Neural progenitor cell (in vitro differentiated cells): ENCODE results near the gene SMARCA4. TPM values are rescaled to one million over a fixed set of nuclear protein-coding genes. Genes with fewer than 3 reads are reported as not detected.
"Not testable (repeated sequence)": the region's sequence is repeated elsewhere in the genome, so short reads cannot be mapped to it uniquely, and the experiment has no call there.

Experiments
- DNase-seq: peaks from one replicate; pipeline ENCODE4 v3.0.0-alpha.2; 2016; ENCODE audit warnings: low spot score
- H2AFZ ChIP-seq: fragments of 200-600 bp; sonication (generic); replicated peaks from 2 replicates; pipeline ENCODE4 v1.6.1; 2016; ENCODE audit warnings: antibody characterized with exemption
- H3F3A ChIP-seq: fragments of 200-600 bp; sonication (generic); 2 replicates; pipeline ENCODE4 v1.6.1; 2016; ENCODE audit warnings: antibody characterized with exemption, low read depth
- H3K27ac ChIP-seq: fragments of 200-600 bp; sonication (generic); 2 replicates; pipeline ENCODE4 v1.5.1; 2016; ENCODE audit warnings: mild to moderate bottlenecking
- H3K27me3 ChIP-seq: fragments of 200-600 bp; sonication (generic); 2 replicates; pipeline ENCODE4 v1.6.1; 2016; ENCODE audit warnings: mild to moderate bottlenecking, moderate library complexity
- H3K36me3 ChIP-seq: fragments of 200-600 bp; sonication (generic); 2 replicates; pipeline ENCODE4 v1.5.1; 2016
- H3K4me1 ChIP-seq: fragments of 200-600 bp; sonication (generic); 2 replicates; pipeline ENCODE4 v1.6.1; 2016; ENCODE audit warnings: mixed run types
- H3K4me2 ChIP-seq: fragments of 200-600 bp; sonication (generic); 2 replicates; pipeline ENCODE4 v1.6.1; 2016
- H3K4me3 ChIP-seq: fragments of 200-600 bp; sonication (generic); 2 replicates; pipeline ENCODE4 v1.5.1; 2016
- H3K79me2 ChIP-seq: fragments of 200-600 bp; sonication (generic); 2 replicates; pipeline ENCODE4 v1.6.1; 2016; ENCODE audit warnings: low read depth
- H3K9ac ChIP-seq: fragments of 200-600 bp; sonication (generic); 2 replicates; pipeline ENCODE4 v1.6.1; 2016
- H3K9me3 ChIP-seq: fragments of 200-600 bp; sonication (generic); 2 replicates; pipeline ENCODE4 v1.5.1; 2016; ENCODE audit warnings: low read depth
- H4K20me1 ChIP-seq: fragments of 200-600 bp; sonication (generic); 2 replicates; pipeline ENCODE4 v1.6.1; 2016; ENCODE audit warnings: low read depth
- H3K27ac Mint-ChIP-seq: 3 replicates; pipeline ENCODE4 v1.8.0; 2021; ENCODE audit warnings: mixed read lengths
- H3K27me3 Mint-ChIP-seq: 2 replicates; pipeline ENCODE4 v1.8.0; 2022; ENCODE audit warnings: low read depth, mild to moderate bottlenecking, inconsistent platforms, moderate library complexity, mixed read lengths; ENCODE audit not compliant: insufficient read depth
- H3K36me3 Mint-ChIP-seq: 3 replicates; pipeline ENCODE4 v1.8.0; 2021; ENCODE audit warnings: mixed read lengths
- H3K4me1 Mint-ChIP-seq: 3 replicates; pipeline ENCODE4 v1.8.0; 2021; ENCODE audit warnings: mixed read lengths
- H3K4me3 Mint-ChIP-seq: 3 replicates; pipeline ENCODE4 v1.8.0; 2021; ENCODE audit warnings: mild to moderate bottlenecking, moderate library complexity, mixed read lengths
- H3K9me3 Mint-ChIP-seq: 3 replicates; pipeline ENCODE4 v1.8.0; 2020; ENCODE audit warnings: mixed read lengths
- EZH2 ChIP-seq: fragments of 200-600 bp; sonication (generic); IDR thresholded peaks from 2 replicates; pipeline ENCODE4 v1.6.1; 2017; ENCODE audit warnings: antibody characterized with exemption, mild to moderate bottlenecking, moderate library complexity
- EZH2phosphoT487 ChIP-seq: fragments of 200-600 bp; sonication (generic); IDR thresholded peaks from 2 replicates; pipeline ENCODE4 v1.6.1; 2017; ENCODE audit warnings: antibody characterized with exemption
- total RNA-seq: library from RNA; depleted of rRNA; stranded (reverse); fragments of >200 nt; gene quantifications from 2 replicates; pipeline ENCODE4 v1.2.3, GENCODE V29; 2015; ENCODE audit warnings: low replicate concordance
- TF ChIP-seq, protein P1 (sequence below): fragments of 200-600 bp; sonication (generic); IDR thresholded peaks from 2 replicates; pipeline ENCODE4 v1.5.1; 2017; ENCODE audit warnings: antibody characterized with exemption, mild to moderate bottlenecking

Gene SMARCA4
- total RNA-seq, 1 donor from 2014 or later: 169 TPM

DNA sequence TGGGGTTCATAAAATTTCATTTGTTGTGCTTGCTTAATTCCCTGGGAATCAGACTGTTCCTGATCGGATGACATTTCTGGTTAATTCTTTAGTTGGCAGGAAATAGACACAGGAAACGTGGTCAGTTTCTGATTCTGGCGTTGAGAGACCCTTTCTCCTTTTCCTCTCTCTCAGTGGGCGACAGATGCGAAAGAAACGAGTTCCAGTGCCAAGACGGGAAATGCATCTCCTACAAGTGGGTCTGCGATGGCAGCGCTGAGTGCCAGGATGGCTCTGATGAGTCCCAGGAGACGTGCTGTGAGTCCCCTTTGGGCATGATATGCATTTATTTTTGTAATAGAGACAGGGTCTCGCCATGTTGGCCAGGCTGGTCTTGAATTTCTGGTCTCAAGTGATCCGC is 139.2 kb downstream of the SMARCA4 start:
- peak overlapping the region; percentile 44 for H3K4me3 Mint-ChIP-seq
- peaks cover 98% of the 10 kb centered on the region for H3K79me2 ChIP-seq

DNA sequence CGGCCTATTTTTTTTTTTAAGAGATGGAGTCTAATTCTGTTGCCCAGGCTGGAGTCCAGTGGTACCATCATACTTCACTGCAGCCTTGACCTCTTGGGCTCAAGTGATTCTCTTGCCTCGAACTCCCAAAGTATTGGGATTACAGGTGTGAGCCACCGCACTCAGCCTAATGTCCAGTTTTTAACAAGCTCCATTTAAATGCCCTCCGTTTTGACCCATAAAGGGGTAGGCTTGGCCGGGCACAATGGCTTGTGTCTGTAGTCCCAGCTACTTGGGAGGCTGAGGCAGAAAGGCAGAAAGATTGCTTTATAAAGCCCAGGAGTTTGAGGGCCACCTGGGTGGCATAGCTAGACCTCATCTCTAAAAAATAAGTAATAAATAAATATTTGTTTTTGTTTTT is 140.2 kb downstream of the SMARCA4 start:
- peaks cover 15% of the 10 kb centered on the region for H3K36me3 ChIP-seq
- H3K4me3 Mint-ChIP-seq: no peak overlapping the region
- H4K20me1 ChIP-seq: peaks cover 89% of the 10 kb centered on the region
- H3K27ac ChIP-seq: no peak overlapping the region
- peaks cover 96% of the 10 kb centered on the region for H3K79me2 ChIP-seq
- H3K9ac ChIP-seq: no peak overlapping the region
- no peak overlapping the region for H3K27ac Mint-ChIP-seq
- H2AFZ ChIP-seq: no peak overlapping the region
- H3K9me3 ChIP-seq: no peaks in the 10 kb centered on the region
- H3K4me3 ChIP-seq: no peak overlapping the region
- no peak overlapping the region for H3K4me2 ChIP-seq
- peaks cover 5% of the 10 kb centered on the region for H3K4me1 Mint-ChIP-seq
- no peak for DNase-seq
- peaks cover 35% of the 10 kb centered on the region for H3K36me3 Mint-ChIP-seq
- H3K27me3 ChIP-seq: no peaks in the 10 kb centered on the region
- peaks cover 7% of the 10 kb centered on the region for H3K27me3 Mint-ChIP-seq
- TF ChIP-seq, protein P1, sequence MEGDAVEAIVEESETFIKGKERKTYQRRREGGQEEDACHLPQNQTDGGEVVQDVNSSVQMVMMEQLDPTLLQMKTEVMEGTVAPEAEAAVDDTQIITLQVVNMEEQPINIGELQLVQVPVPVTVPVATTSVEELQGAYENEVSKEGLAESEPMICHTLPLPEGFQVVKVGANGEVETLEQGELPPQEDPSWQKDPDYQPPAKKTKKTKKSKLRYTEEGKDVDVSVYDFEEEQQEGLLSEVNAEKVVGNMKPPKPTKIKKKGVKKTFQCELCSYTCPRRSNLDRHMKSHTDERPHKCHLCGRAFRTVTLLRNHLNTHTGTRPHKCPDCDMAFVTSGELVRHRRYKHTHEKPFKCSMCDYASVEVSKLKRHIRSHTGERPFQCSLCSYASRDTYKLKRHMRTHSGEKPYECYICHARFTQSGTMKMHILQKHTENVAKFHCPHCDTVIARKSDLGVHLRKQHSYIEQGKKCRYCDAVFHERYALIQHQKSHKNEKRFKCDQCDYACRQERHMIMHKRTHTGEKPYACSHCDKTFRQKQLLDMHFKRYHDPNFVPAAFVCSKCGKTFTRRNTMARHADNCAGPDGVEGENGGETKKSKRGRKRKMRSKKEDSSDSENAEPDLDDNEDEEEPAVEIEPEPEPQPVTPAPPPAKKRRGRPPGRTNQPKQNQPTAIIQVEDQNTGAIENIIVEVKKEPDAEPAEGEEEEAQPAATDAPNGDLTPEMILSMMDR: no peak
- no peak for TF ChIP-seq EZH2
- no peak for TF ChIP-seq EZH2phosphoT487
- H3K9me3 Mint-ChIP-seq: no peaks in the 10 kb centered on the region
- H3K4me1 ChIP-seq: no peaks in the 10 kb centered on the region
- H3F3A ChIP-seq: peaks cover 19% of the 10 kb centered on the region

More for the DNA sequence above, 139.2 kb downstream of the SMARCA4 start:
- Histone ChIP-seq H3K4me3 (no peak overlapping the region), H3K27ac (no peak overlapping the region), H3K27me3 (no peaks in the 10 kb centered on the region), H3F3A (peaks cover 16% of the 10 kb centered on the region), H4K20me1 (peaks cover 91% of the 10 kb centered on the region), H2AFZ (no peak overlapping the region), H3K4me1 (no peaks in the 10 kb centered on the region), H3K4me2 (no peak overlapping the region), H3K9me3 (no peaks in the 10 kb centered on the region), H3K9ac (no peak overlapping the region), H3K36me3 (peaks cover 15% of the 10 kb centered on the region)
- TF ChIP-seq EZH2phosphoT487 (no peak), EZH2 (no peak)
- TF ChIP-seq, protein P1: no peak
- H3K9me3 Mint-ChIP-seq: no peaks in the 10 kb centered on the region
- peaks cover 9% of the 10 kb centered on the region for H3K27me3 Mint-ChIP-seq
- H3K27ac Mint-ChIP-seq: peak overlapping the region; percentile 2
- DNase-seq: no peak
- peaks cover 39% of the 10 kb centered on the region for H3K36me3 Mint-ChIP-seq
- H3K4me1 Mint-ChIP-seq: peaks cover 7% of the 10 kb centered on the region

DNA sequence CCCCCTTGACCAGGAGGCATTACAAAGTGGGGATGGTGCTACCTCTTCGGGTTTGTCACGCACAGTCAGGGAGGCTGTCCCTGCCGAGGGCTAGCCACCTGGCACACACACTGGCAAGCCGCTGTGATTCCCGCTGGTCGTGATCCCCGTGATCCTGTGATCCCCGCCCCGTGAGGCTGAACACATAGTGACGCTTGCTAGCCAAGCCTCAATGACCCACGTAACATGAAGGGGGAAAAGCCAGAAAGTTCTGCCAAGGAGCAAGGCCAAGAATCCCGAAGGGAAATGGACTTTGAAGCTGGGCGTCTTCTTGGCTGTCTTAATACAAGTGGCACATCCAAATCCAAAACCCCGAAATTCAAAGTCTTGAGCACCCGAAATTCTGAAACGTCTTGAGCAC is 142.1 kb downstream of the SMARCA4 start:
- Histone ChIP-seq H3K27ac (no peak overlapping the region), H3K9ac (no peak overlapping the region), H2AFZ (no peak overlapping the region), H3K4me3 (no peak overlapping the region), H3K27me3 (no peaks in the 10 kb centered on the region), H3F3A (peaks cover 19% of the 10 kb centered on the region), H3K36me3 (peaks cover 15% of the 10 kb centered on the region), H3K4me1 (no peaks in the 10 kb centered on the region), H3K4me2 (no peak overlapping the region), H4K20me1 (peaks cover 76% of the 10 kb centered on the region), H3K79me2 (peaks cover 77% of the 10 kb centered on the region), H3K9me3 (no peaks in the 10 kb centered on the region)
- no peak overlapping the region for H3K4me3 Mint-ChIP-seq
- peaks cover 3% of the 10 kb centered on the region for H3K27me3 Mint-ChIP-seq
- peaks cover 36% of the 10 kb centered on the region for H3K36me3 Mint-ChIP-seq
- no peaks in the 10 kb centered on the region for H3K9me3 Mint-ChIP-seq
- no peak for TF ChIP-seq EZH2phosphoT487
- no peak for TF ChIP-seq EZH2
- TF ChIP-seq, protein P1: no peak
- no peaks in the 10 kb centered on the region for H3K4me1 Mint-ChIP-seq
- DNase-seq: no peak
- no peak overlapping the region for H3K27ac Mint-ChIP-seq

DNA sequence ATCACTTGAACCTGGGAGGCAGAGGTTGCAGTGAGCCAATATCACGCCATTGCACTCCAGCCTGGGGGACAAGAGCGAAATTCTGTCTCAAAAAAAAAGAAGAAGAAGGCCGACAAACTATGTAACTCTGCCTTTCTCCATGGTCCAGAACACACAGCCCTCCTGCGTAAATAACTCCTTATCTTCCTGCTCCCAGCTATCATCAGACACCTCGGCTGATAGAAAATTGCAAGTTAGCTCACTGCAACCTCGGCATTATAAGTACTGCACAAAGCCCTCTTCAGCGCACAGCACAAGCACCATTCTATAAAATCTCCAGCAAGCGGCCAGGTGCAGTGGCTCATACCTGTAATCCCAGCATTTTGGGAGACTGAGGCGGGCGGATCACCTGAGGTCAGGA is 142.8 kb downstream of the SMARCA4 start:
- H3K9ac ChIP-seq, H3K27me3 ChIP-seq, H3K4me3 Mint-ChIP-seq, H3K4me1 ChIP-seq, H2AFZ ChIP-seq, DNase-seq, H3K27me3 Mint-ChIP-seq, H3K9me3 Mint-ChIP-seq, H3K27ac Mint-ChIP-seq, H3K9me3 ChIP-seq, H3K4me3 ChIP-seq, H3K4me1 Mint-ChIP-seq, H3K4me2 ChIP-seq, H3K27ac ChIP-seq: not testable (repeated sequence)
- peaks cover 74% of the 10 kb centered on the region for H4K20me1 ChIP-seq
- peaks cover 70% of the 10 kb centered on the region for H3K79me2 ChIP-seq
- peaks cover 24% of the 10 kb centered on the region for H3F3A ChIP-seq
- H3K36me3 Mint-ChIP-seq: peaks cover 35% of the 10 kb centered on the region
- peaks cover 11% of the 10 kb centered on the region for H3K36me3 ChIP-seq
